HepG2 (cell line): ENCODE results near the gene UBC. TPM values are rescaled to one million over a fixed set of nuclear protein-coding genes. Genes with fewer than 3 reads are reported as not detected.

Experiments
- AKNA ChIP-seq: sonication (generic); formaldehyde crosslinking; IDR thresholded peaks from 2 replicates; pipeline ENCODE4 v1.4.0; 2020; ENCODE audit warnings: missing genetic modification reagents, borderline replicate concordance
- ARNTL ChIP-seq: sonication (generic); formaldehyde crosslinking; IDR thresholded peaks from 2 replicates; pipeline ENCODE4 v1.4.0; 2020; ENCODE audit warnings: mild to moderate bottlenecking, missing genetic modification reagents
- BRCA1 ChIP-seq: sonication (generic); formaldehyde crosslinking; IDR thresholded peaks from 2 replicates; pipeline ENCODE4 v1.4.0; 2020; ENCODE audit warnings: missing genetic modification reagents
- GTF2F1 ChIP-seq: fragments of 150-350 bp; IDR thresholded peaks from 2 replicates; pipeline ENCODE4 v1.6.1; 2014; ENCODE audit warnings: low read length
- IKZF5 ChIP-seq: IDR thresholded peaks from 2 replicates; pipeline ENCODE4 v1.6.1; 2018; ENCODE audit warnings: missing genetic modification reagents, mild to moderate bottlenecking, missing compliant biosample characterization
- KMT2A ChIP-seq: sonication (generic); formaldehyde crosslinking; IDR thresholded peaks from 2 replicates; pipeline ENCODE4 v1.4.0; 2020; ENCODE audit warnings: missing genetic modification reagents
- NBN ChIP-seq: fragments of 450-650 bp; conservative IDR thresholded peaks from 2 replicates; pipeline ENCODE4 v1.6.1; 2017
- NCOA2 ChIP-seq: sonication (generic); formaldehyde crosslinking; IDR thresholded peaks from 2 replicates; pipeline ENCODE4 v1.8.0; 2022; ENCODE audit warnings: inconsistent platforms
- NCOR1 ChIP-seq: fragments of 200-600 bp; sonication (generic); IDR thresholded peaks from 2 replicates; pipeline ENCODE4 v1.7.0; 2017; ENCODE audit warnings: antibody characterized with exemption, low read length, borderline replicate concordance
- TCF7 ChIP-seq: sonication (generic); IDR thresholded peaks from 2 replicates; pipeline ENCODE4 v1.6.1; 2016; ENCODE audit warnings: antibody characterized with exemption, low read depth
- ZNF331 ChIP-seq: sonication (generic); formaldehyde crosslinking; IDR thresholded peaks from 2 replicates; pipeline ENCODE4 v1.4.0; 2020; ENCODE audit warnings: missing genetic modification reagents
- ZNF34 ChIP-seq: sonication (generic); formaldehyde crosslinking; IDR thresholded peaks from 2 replicates; pipeline ENCODE4 v1.4.0; 2020; ENCODE audit warnings: mild to moderate bottlenecking, missing genetic modification reagents, borderline replicate concordance
- ZNF414 ChIP-seq: sonication (generic); formaldehyde crosslinking; IDR thresholded peaks from 2 replicates; pipeline ENCODE4 v1.5.0; 2020; ENCODE audit warnings: missing genetic modification reagents
- ZNF614 ChIP-seq: IDR thresholded peaks from 2 replicates; pipeline ENCODE4 v1.6.1; 2018; ENCODE audit warnings: missing biosample characterization, missing genetic modification reagents, inconsistent platforms, borderline replicate concordance
- ZSCAN20 ChIP-seq: sonication (generic); formaldehyde crosslinking; IDR thresholded peaks from 2 replicates; pipeline ENCODE4 v1.4.0; 2020; ENCODE audit warnings: missing genetic modification reagents, mild to moderate bottlenecking, borderline replicate concordance
- polyA plus RNA-seq, 8 experiments: library from polyadenylated mRNA; depleted of rRNA in 3 of 8; stranded (reverse) in 7 of 8; unstranded in 1 of 8; fragments of >200 nt; fragmentation: Illumina TruSeq in 4 of 8; extraction: Trizol in 4 of 8; gene quantifications; 2 replicates each; pipeline versions ENCODE4 v1.2.1 to v1.2.3, GENCODE V29; 2011 to 2016; ENCODE audit warnings: low read depth in 4 of 8, missing spikeins in 1 of 8, mixed read lengths in 1 of 8; ENCODE audit not compliant: insufficient read depth in 1 of 8
- total RNA-seq, 5 experiments: library from RNA; depleted of rRNA; stranded (reverse); fragments of >200 nt; fragmentation: Illumina TruSeq; extraction: Trizol; gene quantifications; 2 replicates each; pipeline ENCODE4 v1.2.3, GENCODE V29; 2016; ENCODE audit warnings: low read depth in 1 of 5
- TF ChIP-seq, protein P1 (sequence below): sonication (generic); formaldehyde crosslinking; IDR thresholded peaks from 2 replicates; pipeline ENCODE4 v1.5.0; 2020; ENCODE audit warnings: missing genetic modification reagents
- TF ChIP-seq, protein P2 (sequence below): sonication (generic); formaldehyde crosslinking; IDR thresholded peaks from 2 replicates; pipeline ENCODE4 v1.4.0; 2020; ENCODE audit warnings: missing genetic modification reagents, low read depth, mild to moderate bottlenecking, borderline replicate concordance
- TF ChIP-seq, protein P3 (sequence below): sonication (generic); formaldehyde crosslinking; IDR thresholded peaks from 2 replicates; pipeline ENCODE4 v1.9.0; 2021; ENCODE audit warnings: missing genetic modification reagents, borderline replicate concordance

The UBC gene
- total and polyA plus RNA-seq, 2 of the 13 experiments (the other 11 are each of a cell fraction or from before 2014, with no cell fraction given) = 805 to 1,432 TPM

DNA sequence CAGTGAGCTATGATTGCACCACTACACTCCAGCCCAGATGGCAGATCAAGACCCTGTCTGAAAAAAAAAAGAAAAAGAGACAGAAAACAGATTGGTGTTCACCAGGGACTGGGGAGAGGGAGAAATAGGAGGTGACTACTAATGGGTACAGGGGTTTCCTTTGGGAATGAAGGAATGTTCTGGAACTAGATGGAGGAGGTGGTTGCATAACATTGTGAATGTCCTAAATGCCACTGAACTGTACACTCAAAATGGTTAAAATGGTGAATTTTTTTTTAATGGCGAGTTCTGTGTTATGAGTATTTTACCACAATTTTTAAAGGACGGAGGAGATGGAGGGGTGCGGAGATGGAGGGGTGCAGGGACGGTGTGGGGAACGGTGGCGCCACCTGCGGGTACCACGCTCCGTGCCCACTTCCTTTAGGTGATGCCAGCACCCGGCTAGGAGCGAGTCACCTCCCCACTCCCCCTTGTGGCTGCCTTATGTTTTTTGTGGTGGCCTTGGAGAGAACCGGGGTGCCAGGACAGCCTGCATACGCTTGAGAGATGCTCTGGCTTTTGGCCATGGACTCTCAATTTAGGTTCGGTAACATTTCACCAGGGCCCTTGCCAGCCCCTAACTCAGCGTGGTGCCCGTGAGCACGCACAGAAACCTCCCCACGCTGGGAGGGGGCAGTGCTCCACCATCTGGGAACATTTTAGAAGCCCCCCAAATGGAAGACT is 16.1 kb downstream of the UBC start (continued):
- TF ChIP-seq, protein P1, sequence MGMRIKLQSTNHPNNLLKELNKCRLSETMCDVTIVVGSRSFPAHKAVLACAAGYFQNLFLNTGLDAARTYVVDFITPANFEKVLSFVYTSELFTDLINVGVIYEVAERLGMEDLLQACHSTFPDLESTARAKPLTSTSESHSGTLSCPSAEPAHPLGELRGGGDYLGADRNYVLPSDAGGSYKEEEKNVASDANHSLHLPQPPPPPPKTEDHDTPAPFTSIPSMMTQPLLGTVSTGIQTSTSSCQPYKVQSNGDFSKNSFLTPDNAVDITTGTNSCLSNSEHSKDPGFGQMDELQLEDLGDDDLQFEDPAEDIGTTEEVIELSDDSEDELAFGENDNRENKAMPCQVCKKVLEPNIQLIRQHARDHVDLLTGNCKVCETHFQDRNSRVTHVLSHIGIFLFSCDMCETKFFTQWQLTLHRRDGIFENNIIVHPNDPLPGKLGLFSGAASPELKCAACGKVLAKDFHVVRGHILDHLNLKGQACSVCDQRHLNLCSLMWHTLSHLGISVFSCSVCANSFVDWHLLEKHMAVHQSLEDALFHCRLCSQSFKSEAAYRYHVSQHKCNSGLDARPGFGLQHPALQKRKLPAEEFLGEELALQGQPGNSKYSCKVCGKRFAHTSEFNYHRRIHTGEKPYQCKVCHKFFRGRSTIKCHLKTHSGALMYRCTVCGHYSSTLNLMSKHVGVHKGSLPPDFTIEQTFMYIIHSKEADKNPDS = no peak
- TF ChIP-seq KMT2A (CRISPR knock-in tag) (0 out of 2 replicates have a peak, but pooled peaks have one; percentile 23), ZNF34 (CRISPR knock-in tag) (no peak), ZSCAN20 (CRISPR knock-in tag) (no peak), AKNA (CRISPR knock-in tag) (no peak), ZNF614 (CRISPR knock-in tag) (no peak; the same call in 1 of the 2 replicates), ZNF414 (CRISPR knock-in tag) (no peak), ZNF331 (CRISPR knock-in tag) (0 out of 2 replicates have a peak, but pooled peaks have one; percentile 20), NCOR1 (no peak), NBN (no peak), NCOA2 (CRISPR knock-in tag) (no peak), ARNTL (CRISPR knock-in tag) (no peak), IKZF5 (CRISPR knock-in tag) (no peak), TCF7 (no peak), BRCA1 (CRISPR knock-in tag) (no peak), GTF2F1 (no peak)
- TF ChIP-seq, protein P2, sequence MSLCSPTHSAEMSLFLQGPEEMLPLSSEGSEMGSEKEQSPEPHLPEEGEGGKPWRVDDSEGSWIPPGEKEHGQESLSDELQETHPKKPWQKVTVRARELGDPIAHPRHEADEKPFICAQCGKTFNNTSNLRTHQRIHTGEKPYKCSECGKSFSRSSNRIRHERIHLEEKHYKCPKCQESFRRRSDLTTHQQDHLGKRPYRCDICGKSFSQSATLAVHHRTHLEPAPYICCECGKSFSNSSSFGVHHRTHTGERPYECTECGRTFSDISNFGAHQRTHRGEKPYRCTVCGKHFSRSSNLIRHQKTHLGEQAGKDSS (CRISPR knock-in tag) = peak; percentile 26; the same call in 1 of the 2 replicates
- TF ChIP-seq, protein P3, sequence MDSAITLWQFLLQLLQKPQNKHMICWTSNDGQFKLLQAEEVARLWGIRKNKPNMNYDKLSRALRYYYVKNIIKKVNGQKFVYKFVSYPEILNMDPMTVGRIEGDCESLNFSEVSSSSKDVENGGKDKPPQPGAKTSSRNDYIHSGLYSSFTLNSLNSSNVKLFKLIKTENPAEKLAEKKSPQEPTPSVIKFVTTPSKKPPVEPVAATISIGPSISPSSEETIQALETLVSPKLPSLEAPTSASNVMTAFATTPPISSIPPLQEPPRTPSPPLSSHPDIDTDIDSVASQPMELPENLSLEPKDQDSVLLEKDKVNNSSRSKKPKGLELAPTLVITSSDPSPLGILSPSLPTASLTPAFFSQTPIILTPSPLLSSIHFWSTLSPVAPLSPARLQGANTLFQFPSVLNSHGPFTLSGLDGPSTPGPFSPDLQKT (CRISPR knock-in tag) = no peak
